SK-N-SH (cell line): ENCODE results near the gene ITPA.

ENCODE experiments used
- CTCF ChIP-seq: fragments of 200-600 bp; sonication (generic); IDR thresholded peaks from 2 replicates; pipeline ENCODE4 v1.6.1; 2017; ENCODE audit warnings: antibody characterized with exemption, mild to moderate bottlenecking, moderate library complexity
- EP300 ChIP-seq, 2 experiments: IDR thresholded peaks; 2 replicates each; pipeline versions ENCODE4 v1.4.0 to v1.6.1; 2012; ENCODE audit warnings: borderline replicate concordance in 1 of 2, low read depth in 1 of 2, low read length in 1 of 2
- JUND ChIP-seq: IDR thresholded peaks from 2 replicates; pipeline ENCODE4 v1.4.0; 2012
- POLR2AphosphoS5 ChIP-seq: IDR thresholded peaks from 2 replicates; pipeline ENCODE4 v1.6.1; 2012; ENCODE audit warnings: low read depth, low read length
- RAD21 ChIP-seq: IDR thresholded peaks from 2 replicates; pipeline ENCODE4 v1.6.1; 2012; ENCODE audit warnings: mild to moderate bottlenecking, low read length
- RFX5 ChIP-seq: IDR thresholded peaks from 2 replicates; pipeline ENCODE4 v1.6.1; 2012; ENCODE audit warnings: mild to moderate bottlenecking, improper control_type of control experiment, low read length
- TCF12 ChIP-seq: IDR thresholded peaks from 2 replicates; pipeline ENCODE4 v1.4.0; 2012
- USF1 ChIP-seq: IDR thresholded peaks from 2 replicates; pipeline ENCODE4 v1.4.0; 2012; ENCODE audit warnings: low read depth, borderline replicate concordance
- ZBTB33 ChIP-seq: IDR thresholded peaks from 2 replicates; pipeline ENCODE4 v1.4.0; 2012; ENCODE audit warnings: low read depth, borderline replicate concordance

- no peak for TF ChIP-seq CTCF
- no peak for TF ChIP-seq JUND
- no peak for TF ChIP-seq POLR2AphosphoS5
- no peak for TF ChIP-seq RFX5
- TF ChIP-seq RAD21, result no peak
- no peak for TF ChIP-seq USF1
- TF ChIP-seq TCF12, result no peak
- no peak for TF ChIP-seq EP300 (IDR thresholded peaks at IDR 0.05; ENCODE audit: borderline replicate concordance in 1 of 2, low read depth in 1 of 2, low read length in 1 of 2)
- TF ChIP-seq ZBTB33, result no peak
Measured at GRCh38 chr20:3193806-3194616, 15.3 kb upstream of the ITPA start.
